HepG2 (cell line): ENCODE measurements around the gene CEP131. TPM values are rescaled to one million over a fixed set of nuclear protein-coding genes. Genes with fewer than 3 reads are reported as not detected.

Experiments used
- CCDC6 ChIP-seq: sonication (generic); formaldehyde crosslinking; IDR thresholded peaks from 2 replicates; pipeline ENCODE4 v1.8.1; 2022; ENCODE audit warnings: mild to moderate bottlenecking, missing genetic modification reagents, moderate library complexity
- CSRNP1 ChIP-seq: sonication (generic); formaldehyde crosslinking; IDR thresholded peaks from 2 replicates; pipeline ENCODE4 v1.8.1; 2023; ENCODE audit warnings: mild to moderate bottlenecking, missing genetic modification reagents
- FOXA3 ChIP-seq: IDR thresholded peaks from 2 replicates; pipeline ENCODE4 v1.6.1; 2016; ENCODE audit warnings: missing genetic modification reagents, missing compliant biosample characterization
- GZF1 ChIP-seq: sonication (generic); formaldehyde crosslinking; IDR thresholded peaks from 2 replicates; pipeline ENCODE4 v1.5.1; 2020; ENCODE audit warnings: mild to moderate bottlenecking, missing genetic modification reagents
- KLF13 ChIP-seq: sonication (generic); formaldehyde crosslinking; IDR thresholded peaks from 2 replicates; pipeline ENCODE4 v1.4.0; 2020; ENCODE audit warnings: mild to moderate bottlenecking, missing genetic modification reagents
- MXI1 ChIP-seq: IDR thresholded peaks from 3 replicates; pipeline ENCODE4 v1.6.1; 2012; ENCODE audit warnings: low read depth, low read length, inconsistent platforms, borderline replicate concordance
- NR2F1 ChIP-seq, 2 experiments: fragments of 450-650 bp in 1 of 2; formaldehyde crosslinking in 1 of 2; IDR thresholded peaks; 2 replicates each; pipeline versions ENCODE4 v1.5.0 to v1.6.1; 2016 to 2020; ENCODE audit warnings: mild to moderate bottlenecking in 1 of 2, missing compliant biosample characterization in 1 of 2, missing genetic modification reagents in 1 of 2, moderate library complexity in 1 of 2
- NR3C1 ChIP-seq: sonication (generic); formaldehyde crosslinking; IDR thresholded peaks from 2 replicates; pipeline ENCODE4 v1.4.0; 2020; ENCODE audit warnings: missing genetic modification reagents
- PHF8 ChIP-seq: sonication (generic); formaldehyde crosslinking; IDR thresholded peaks from 2 replicates; pipeline ENCODE4 v1.5.0; 2020; ENCODE audit warnings: missing genetic modification reagents
- RORA ChIP-seq: sonication (generic); formaldehyde crosslinking; IDR thresholded peaks from 2 replicates; pipeline ENCODE4 v1.5.0; 2020; ENCODE audit warnings: mild to moderate bottlenecking, missing genetic modification reagents, moderate library complexity
- SOX6 ChIP-seq, 2 experiments: fragments of 450-650 bp in 1 of 2; sonication (generic) in 1 of 2; formaldehyde crosslinking in 1 of 2; IDR thresholded peaks; 2 replicates each; pipeline versions ENCODE4 v1.4.0 to v1.6.1; 2017 to 2020; ENCODE audit warnings: antibody characterized with exemption in 1 of 2, mild to moderate bottlenecking in 1 of 2, missing genetic modification reagents in 1 of 2
- YEATS4 ChIP-seq: sonication (generic); formaldehyde crosslinking; IDR thresholded peaks from 2 replicates; pipeline ENCODE4 v1.4.0; 2020; ENCODE audit warnings: missing genetic modification reagents, borderline replicate concordance
- ZBTB21 ChIP-seq: sonication (generic); formaldehyde crosslinking; IDR thresholded peaks from 2 replicates; pipeline ENCODE4 v1.4.0; 2020; ENCODE audit warnings: missing genetic modification reagents
- ZBTB4 ChIP-seq: sonication (generic); formaldehyde crosslinking; IDR thresholded peaks from 2 replicates; pipeline ENCODE4 v1.4.0; 2020; ENCODE audit warnings: missing genetic modification reagents, mild to moderate bottlenecking, borderline replicate concordance
- ZNF276 ChIP-seq: sonication (generic); formaldehyde crosslinking; IDR thresholded peaks from 2 replicates; pipeline ENCODE4 v1.4.0; 2020; ENCODE audit warnings: mild to moderate bottlenecking, low read depth, missing genetic modification reagents
- ZNF331 ChIP-seq: sonication (generic); formaldehyde crosslinking; IDR thresholded peaks from 2 replicates; pipeline ENCODE4 v1.4.0; 2020; ENCODE audit warnings: missing genetic modification reagents
- ZNF34 ChIP-seq: sonication (generic); formaldehyde crosslinking; IDR thresholded peaks from 2 replicates; pipeline ENCODE4 v1.4.0; 2020; ENCODE audit warnings: mild to moderate bottlenecking, missing genetic modification reagents, borderline replicate concordance
- ZNF616 ChIP-seq: sonication (generic); formaldehyde crosslinking; IDR thresholded peaks from 2 replicates; pipeline ENCODE4 v1.5.0; 2020; ENCODE audit warnings: low read depth, mild to moderate bottlenecking, missing genetic modification reagents
- polyA plus RNA-seq, 8 experiments: library from polyadenylated mRNA; depleted of rRNA in 3 of 8; stranded (reverse) in 7 of 8; unstranded in 1 of 8; fragments of >200 nt; fragmentation: Illumina TruSeq in 4 of 8; extraction: Trizol in 4 of 8; gene quantifications; 2 replicates each; pipeline versions ENCODE4 v1.2.1 to v1.2.3, GENCODE V29; 2011 to 2016; ENCODE audit warnings: low read depth in 4 of 8, missing spikeins in 1 of 8, mixed read lengths in 1 of 8; ENCODE audit not compliant: insufficient read depth in 1 of 8
- total RNA-seq, 5 experiments: library from RNA; depleted of rRNA; stranded (reverse); fragments of >200 nt; fragmentation: Illumina TruSeq; extraction: Trizol; gene quantifications; 2 replicates each; pipeline ENCODE4 v1.2.3, GENCODE V29; 2016; ENCODE audit warnings: low read depth in 1 of 5
- TF ChIP-seq, protein P1 (sequence below): sonication (generic); formaldehyde crosslinking; IDR thresholded peaks from 2 replicates; pipeline ENCODE4 v1.8.1; 2022; ENCODE audit warnings: low read depth, mild to moderate bottlenecking, missing genetic modification reagents

CEP131 gene
- total and polyA plus RNA-seq, 2 of the 13 experiments (the other 11 are each of a cell fraction or from before 2014, with no cell fraction given) = 5.0 to 16.8 TPM

DNA sequence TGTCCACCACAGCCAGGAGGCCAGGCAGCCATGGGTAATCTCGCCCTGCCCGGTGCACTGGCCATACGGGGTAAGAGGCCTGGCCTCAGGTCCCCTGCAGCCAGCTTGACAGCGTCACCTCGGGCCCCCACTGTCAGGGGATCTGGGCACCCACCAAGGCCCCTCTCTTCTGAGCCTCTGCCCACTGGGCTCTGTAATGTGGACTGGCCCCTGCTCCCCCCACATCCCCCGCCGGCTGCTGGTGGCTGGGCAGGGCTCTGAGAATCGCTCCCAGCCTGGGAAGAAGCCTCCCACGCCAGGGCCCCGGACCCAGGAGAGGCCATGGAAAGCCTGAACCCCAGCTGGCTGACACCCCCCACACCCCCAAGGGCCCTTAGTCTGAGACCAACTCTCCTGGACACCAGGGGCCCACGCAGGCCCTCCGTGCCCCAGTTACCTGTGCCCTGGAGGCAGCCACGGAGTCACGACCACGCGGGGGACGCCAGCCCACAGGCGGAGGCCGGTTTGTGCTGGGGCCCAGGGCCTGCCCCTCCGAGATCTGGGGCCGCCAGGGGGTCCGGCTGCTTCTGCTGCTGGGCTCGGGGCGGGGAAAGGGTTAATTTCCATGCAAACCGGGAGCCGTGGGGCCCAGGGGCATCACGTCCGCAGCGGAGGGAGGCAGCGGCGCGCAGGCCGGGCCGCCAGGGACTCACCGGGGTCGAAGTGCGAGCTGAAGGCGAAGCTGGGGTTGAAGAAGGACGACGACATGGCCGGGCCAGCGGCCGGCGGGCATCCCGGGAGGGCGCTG is 57.3 kb downstream of the CEP131 start, which contains the start of gene PVALEF (continued):
- TF ChIP-seq ZBTB4 (CRISPR knock-in tag) (peak; percentile 63; the same call in 1 of the 2 replicates), NR2F1 (CRISPR knock-in tag; IDR thresholded peaks at IDR 0.05) (no peak), RORA (no peak), ZNF616 (peak; percentile 88), ZNF331 (CRISPR knock-in tag) (peak; percentile 84), MXI1 (peak; percentile 50; the same call in 1 of the 3 replicates), KLF13 (CRISPR knock-in tag) (peak; percentile 24; the same call in 1 of the 2 replicates), FOXA3 (CRISPR knock-in tag) (no peak), YEATS4 (CRISPR knock-in tag) (peak; percentile 81; the same call in 1 of the 2 replicates), PHF8 (CRISPR knock-in tag) (peak; percentile 91), GZF1 (CRISPR knock-in tag) (0 out of 2 replicates have a peak, but pooled peaks have one; percentile 2), ZNF276 (CRISPR knock-in tag) (no peak), CSRNP1 (peak; percentile 90), ZBTB21 (no peak), SOX6 (IDR thresholded peaks at IDR 0.05) (no peak), SOX6 (CRISPR knock-in tag; IDR thresholded peaks at IDR 0.05) (peak; percentile 37), ZNF34 (CRISPR knock-in tag) (no peak), CCDC6 (CRISPR knock-in tag) (peak; percentile 53; the same call in 1 of the 2 replicates), NR3C1 (CRISPR knock-in tag) (no peak)
- TF ChIP-seq, protein P1, sequence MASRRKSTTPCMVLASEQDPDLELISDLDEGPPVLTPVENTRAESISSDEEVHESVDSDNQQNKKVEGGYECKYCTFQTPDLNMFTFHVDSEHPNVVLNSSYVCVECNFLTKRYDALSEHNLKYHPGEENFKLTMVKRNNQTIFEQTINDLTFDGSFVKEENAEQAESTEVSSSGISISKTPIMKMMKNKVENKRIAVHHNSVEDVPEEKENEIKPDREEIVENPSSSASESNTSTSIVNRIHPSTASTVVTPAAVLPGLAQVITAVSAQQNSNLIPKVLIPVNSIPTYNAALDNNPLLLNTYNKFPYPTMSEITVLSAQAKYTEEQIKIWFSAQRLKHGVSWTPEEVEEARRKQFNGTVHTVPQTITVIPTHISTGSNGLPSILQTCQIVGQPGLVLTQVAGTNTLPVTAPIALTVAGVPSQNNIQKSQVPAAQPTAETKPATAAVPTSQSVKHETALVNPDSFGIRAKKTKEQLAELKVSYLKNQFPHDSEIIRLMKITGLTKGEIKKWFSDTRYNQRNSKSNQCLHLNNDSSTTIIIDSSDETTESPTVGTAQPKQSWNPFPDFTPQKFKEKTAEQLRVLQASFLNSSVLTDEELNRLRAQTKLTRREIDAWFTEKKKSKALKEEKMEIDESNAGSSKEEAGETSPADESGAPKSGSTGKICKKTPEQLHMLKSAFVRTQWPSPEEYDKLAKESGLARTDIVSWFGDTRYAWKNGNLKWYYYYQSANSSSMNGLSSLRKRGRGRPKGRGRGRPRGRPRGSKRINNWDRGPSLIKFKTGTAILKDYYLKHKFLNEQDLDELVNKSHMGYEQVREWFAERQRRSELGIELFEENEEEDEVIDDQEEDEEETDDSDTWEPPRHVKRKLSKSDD (CRISPR knock-in tag) = peak; percentile 74; the same call in 1 of the 2 replicates
